Stimulated activated CD4-positive, alpha-beta T cell treated with anti-CD3 and anti-CD28 coated beads, Interleukin-4, amount 100 ng/mL, for 48 hours (primary cell): ENCODE measurements around the gene PATL2.
"Not testable (repeated sequence)": the region's sequence is repeated elsewhere in the genome, so short reads cannot be mapped to it uniquely, and the experiment has no call there.

Experiments
- DNase-seq, 2 donors: peaks; one replicate each; pipeline ENCODE4 v3.0.0-alpha.2; 2020; ENCODE audit warnings: low read depth in 2 of 2

Gene PATL2

DNA sequence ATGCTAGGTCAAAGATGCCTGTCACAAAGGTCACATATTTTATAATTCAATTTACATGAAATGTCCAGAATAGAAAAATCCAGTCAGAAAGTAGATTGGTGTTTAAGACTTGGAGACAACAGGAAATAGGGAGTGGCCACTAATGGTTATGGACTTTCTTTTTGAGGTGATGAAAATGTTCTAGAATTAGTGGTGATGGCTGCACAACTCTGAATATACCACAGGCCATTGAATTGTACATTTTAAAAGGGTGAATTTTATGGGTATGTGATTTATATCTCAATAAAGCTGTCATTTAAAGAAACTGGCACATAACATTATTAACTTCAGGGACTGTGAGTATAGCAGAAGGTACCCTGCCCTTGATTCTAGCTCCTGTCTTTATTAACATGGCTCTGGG lies 63.5 kb downstream of the PATL2 start:
- no peak for DNase-seq

DNA sequence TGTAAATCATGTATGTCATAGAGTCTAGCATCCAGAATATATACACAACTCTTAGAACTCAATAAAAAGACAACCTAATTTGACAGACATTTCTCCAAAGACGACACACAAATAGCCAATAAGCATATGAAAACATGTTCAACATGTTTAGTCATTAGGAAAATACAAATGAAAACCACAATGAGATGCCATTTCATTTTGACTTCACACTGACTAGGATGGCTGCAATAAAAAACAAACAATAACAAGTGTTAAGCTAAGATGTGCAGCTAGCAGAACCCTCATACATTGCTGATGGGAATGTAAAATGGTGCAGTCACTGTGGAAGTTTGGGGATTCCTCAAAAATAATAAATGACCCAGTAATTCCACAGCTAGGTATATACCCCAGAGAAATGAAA lies 64.1 kb downstream of the PATL2 start:
- DNase-seq, result no peak

DNA sequence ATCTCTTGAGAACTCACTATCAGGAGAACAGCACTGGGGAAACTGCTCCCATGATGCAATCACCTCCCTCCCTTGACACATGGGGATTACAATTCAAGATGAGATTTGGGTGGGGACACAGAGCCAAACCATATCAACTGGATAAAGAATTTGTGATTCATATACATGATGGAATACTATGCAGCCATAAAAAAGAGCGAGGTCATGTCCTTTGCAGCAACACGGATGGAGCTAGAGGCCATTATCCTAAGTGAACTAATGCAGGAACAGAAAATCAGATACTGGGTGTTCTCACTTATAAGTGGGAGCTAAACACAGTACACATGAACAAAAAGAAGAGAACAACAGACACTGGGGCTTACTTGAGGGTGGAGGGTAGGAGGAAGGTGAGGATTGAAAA lies 64.7 kb downstream of the PATL2 start:
- DNase-seq, result no peak

DNA sequence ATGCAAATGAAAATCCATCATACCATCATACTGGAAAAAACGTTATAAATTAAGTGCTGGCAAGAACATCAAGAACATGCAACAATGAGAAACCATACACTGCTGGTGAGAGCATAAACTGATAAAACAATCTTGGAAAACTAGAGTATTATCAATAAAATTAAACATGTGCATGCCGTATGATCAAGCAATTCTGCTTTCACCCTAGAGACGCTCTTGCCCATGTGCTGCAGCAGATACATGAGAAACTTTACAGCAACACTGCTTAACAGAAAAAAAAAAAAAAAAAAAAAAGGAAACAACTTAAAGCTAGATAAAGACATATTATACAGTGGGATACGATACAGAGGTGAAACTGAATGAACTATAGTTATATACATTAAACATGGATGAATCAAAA lies 69.5 kb downstream of the PATL2 start:
- no peak for DNase-seq

DNA sequence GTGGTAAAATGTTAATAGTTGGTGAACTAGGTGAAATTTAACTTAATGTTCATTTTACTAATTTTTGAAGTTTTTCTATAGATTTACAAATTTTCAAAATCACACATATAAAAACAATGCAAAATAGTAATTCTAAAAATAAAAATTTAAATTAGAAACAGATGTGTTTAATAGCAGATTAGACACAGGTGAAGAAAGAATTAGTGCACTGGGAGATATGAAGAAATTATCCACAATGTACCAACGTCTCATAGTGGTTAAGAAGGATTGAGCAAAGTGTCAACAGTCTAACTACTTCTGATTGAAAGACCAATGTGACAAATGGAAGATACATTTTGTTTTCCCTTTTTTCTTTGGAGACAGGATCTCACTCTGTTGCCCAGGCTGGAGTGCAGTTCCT lies 74.1 kb downstream of the PATL2 start:
- no peak for DNase-seq

DNA sequence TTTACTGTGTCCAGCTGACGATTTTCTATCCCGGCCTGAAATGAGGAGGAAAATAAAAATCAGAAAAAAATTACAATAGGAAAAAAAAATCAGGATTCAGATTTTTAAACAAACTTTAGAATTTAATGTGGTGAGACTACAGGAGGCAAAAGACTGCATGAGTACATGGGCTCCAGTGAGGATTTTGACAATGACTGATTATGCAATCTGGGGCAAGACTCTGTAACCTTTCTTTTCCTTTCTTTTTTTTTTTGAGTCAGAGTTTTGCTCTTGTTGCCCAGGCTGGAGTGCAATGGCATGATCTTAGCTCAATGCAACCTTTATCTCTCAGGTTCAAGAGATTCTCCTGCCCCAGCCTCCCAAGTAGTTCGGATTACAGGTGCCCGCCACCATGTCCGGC lies 77.5 kb downstream of the PATL2 start:
- no peak for DNase-seq

DNA sequence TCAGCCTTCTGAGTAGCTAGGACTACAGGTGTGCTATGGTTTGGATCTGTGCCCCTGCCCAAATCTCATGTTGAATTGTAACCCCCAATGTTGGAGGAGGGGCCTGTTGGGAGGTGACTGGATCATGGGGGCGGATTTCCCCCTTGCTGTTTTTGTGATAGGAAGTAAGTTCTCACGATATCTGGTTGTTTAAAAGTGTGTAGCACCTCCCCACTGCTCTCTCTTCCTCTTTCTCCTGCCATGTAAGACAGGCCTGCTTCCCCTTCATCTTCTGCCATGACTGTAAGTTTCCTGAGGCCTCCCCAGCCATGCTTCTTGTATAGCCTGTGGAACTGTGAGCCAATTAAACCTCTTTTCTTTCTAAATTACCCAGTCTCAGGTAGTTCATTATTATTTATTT lies 85.8 kb downstream of the PATL2 start:
- not testable (repeated sequence) for DNase-seq

DNA sequence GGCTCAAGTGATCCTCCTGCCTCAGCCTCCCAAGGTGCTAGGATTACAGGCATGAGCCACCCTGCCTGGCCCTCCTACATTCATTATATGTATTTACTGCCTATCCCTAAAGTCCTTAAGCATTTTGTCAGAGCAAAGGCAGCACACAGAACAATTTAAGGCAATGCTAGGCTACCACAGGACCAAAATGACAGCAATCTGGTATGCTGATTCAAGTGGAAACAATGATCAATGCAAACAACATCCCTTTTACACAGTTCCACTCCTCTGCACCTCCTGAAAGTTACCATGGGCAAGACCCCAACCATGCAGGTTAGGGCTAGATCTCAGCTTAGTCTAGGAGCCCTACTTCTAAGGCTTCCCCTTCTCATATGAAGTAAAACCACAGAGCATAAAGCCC lies 87.9 kb downstream of the PATL2 start:
- DNase-seq, result no peak

DNA sequence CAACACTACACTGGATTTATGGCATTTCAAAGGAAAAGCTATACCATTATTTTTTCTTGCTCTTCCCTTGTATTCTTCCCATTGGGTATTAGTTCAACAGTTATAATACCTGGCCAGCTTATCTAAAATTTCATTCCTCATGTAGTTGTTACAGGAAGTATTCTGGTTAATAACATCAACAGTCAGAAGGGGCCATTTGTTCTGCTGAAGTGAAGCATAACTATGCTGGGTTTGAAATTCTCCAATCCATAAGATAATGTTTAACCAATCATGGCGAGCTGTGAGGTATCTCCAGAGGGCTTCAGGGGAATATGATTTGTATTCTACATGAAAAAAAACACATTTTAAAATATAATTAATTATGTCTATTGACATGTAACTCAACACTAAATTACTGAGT lies 91.0 kb downstream of the PATL2 start:
- DNase-seq, result no peak

DNA sequence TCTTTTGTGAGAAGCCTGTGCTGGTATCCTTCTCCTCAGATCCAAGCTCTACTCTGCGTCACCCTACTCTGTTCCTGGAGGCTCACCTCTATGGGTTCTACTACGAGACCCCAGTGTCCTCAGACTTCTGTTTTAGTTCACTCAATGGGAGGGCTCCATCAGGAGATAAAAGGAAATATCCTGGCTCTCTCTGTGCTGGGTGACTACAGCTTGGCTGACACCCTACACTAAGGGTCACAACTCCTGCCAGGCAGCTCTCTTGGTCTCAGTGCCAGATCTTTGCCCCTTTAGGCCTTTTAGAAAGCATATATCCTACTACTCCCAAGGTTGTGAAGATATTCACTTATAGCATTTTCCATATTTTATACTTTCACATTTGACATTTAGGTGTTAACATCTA lies 94.1 kb downstream of the PATL2 start:
- DNase-seq, result no peak
